ENCODE measurements around the gene IL26.
"Not testable (repeated sequence)": the region's sequence is repeated elsewhere in the genome, so short reads cannot be mapped to it uniquely, and the experiment has no call there.

The IL26 gene

DNA sequence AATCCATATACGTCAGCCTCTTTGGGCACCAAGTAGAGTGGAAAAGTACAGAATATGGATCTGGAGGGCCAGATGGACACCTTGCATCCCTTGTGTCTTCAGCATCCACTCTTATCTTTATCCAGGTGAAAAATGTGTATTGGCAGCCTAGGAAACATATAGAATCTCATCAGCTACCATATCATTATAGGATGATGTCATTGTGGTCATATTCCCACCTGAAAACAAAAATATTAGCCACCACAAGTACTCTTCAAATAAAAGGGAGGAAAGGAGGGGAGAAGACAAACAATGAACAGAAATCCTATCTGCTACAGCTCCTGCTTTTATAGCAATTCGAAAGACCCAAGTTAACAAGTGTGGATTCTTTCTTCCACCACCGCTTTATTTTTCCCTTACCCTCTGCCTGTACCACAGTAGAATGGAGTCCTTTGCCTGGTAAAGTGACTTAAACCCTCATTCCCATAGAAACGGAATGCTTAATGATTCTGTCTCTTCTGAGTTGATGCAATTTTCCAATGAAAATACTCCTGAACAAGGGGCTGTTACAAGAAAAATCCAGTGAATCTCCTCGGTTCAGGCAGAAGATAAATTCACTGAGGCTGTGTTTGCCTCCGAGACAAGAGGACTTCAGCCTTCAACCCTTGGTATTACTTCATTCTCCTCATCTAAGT lies 13.8 kb upstream of the IL26 start:
- no peak for DNase-seq (ENCODE audit: low spot score)

DNA sequence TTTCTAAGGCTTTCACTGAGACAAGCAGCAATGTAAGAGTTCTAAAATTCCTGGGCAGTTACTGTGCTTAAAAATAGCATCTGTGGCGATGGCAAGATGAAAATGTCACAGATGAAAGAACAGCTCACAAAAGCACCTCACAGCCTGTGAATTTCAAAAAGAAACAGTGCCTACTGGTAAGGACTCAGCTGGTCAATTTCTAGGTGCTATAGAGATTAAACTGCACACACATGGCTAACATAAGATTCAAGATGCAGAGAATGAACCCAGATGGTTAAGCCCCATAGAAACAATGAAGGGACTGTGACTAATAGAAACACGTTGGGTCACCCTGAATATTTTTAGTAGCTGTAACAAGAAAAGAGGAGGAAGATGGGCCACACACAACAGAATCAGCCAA lies 12.0 kb upstream of the IL26 start:
- no peak for DNase-seq (ENCODE audit: low spot score)

- DNase-seq (ENCODE audit: low spot score), result peak; percentile 22
These were observed 11.5 kb upstream of the IL26 start for GRCh38 chr12:68237078-68237477.

DNA sequence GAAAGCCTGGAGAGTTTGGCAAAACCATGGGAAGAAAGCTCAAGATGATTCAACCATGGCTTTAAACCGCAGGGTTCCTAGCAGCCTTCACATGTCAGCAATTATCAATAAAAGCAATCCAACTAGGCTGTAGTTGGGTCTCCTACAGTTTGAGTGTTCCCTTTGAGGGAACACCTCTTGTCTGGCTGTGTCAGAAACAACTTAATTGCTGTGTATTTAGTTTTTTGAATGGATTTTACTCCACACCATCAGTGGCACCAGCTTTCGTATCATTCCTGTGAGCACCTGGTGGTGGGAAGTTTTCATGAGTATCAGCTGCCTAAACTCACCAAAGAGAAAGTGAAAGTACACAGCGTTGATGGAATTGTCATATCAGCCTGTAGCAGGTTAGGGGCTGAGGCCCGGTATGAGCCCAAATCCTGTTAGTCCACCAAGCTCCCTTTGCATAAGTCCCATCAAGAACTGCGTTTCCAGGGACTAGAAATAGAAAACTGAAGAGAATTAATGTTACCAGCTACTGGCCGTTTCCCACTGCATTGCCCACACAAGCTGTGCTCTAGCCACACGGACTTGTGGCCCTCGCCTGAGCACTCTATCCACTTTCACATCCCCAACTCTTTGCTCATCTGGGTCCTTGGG lies 10.9 kb upstream of the IL26 start:
- DNase-seq (ENCODE audit: low spot score), result peak; percentile 21

GRCh38 chr12:68235576-68235975 lies 10.0 kb upstream of the IL26 start:
- no peak for DNase-seq (ENCODE audit: low spot score)

DNA sequence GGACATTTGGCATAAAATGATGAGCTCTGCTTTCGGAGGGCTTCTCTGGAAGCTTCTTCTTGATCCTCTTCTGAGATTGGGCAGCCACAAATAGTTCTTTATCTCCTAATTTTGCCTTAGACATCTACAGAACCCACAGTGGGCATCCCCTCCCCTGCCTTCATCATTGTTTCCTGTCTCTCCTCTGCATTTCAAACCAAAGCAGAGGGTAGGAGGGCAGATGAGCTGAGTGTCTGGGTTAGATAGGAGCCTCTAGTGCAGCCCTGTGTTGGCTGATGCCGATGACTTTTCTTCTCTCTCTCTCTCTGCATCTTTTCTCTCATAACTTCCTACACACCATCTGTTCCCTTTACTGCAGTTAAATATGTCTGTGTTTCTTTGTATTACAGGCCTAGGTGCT lies 8.5 kb upstream of the IL26 start:
- DNase-seq (ENCODE audit: low spot score), result no peak

DNA sequence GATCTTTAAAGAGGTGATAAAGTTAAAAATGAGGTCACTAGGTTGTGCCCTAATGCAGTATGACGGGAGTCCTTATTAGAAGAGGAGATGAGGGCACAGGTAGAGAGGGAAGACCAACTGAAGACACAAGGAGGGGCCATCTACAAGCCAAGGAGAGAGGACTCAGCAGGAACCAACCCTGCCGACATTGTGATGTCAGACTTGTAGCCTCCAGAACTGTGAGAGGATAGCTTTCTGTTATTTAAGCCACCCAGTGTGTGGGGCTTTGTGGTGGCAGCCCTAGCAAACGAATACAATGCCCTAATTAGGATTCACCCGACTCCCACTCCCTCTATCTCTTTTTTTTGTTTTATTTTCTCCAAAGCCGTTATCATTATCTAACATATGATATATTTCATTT lies 7.9 kb upstream of the IL26 start:
- DNase-seq (ENCODE audit: low spot score), result no peak

DNA sequence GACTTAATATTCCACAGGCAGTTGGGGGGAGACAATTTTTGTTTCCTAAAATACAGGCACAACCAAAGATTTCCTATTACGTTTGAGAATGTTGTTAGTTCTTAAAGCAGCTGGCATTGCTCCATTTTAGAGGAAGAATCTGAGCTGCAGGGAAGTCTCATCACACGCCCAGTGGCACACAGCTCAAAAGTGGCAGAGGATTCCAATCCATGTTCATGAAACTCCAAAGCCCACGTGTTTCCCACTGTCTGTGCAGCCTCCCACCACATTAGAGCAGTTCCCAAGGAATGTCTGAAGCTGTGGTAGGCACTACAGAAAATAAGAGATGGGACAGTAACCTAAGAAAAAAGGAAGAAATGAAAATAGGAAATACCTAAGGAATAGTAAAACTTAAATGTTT lies 6.1 kb upstream of the IL26 start:
- no peak for DNase-seq (ENCODE audit: low spot score)

GRCh38 chr12:68231229-68231628 lies 5.6 kb upstream of the IL26 start:
- no peak for DNase-seq (ENCODE audit: low spot score)

DNA sequence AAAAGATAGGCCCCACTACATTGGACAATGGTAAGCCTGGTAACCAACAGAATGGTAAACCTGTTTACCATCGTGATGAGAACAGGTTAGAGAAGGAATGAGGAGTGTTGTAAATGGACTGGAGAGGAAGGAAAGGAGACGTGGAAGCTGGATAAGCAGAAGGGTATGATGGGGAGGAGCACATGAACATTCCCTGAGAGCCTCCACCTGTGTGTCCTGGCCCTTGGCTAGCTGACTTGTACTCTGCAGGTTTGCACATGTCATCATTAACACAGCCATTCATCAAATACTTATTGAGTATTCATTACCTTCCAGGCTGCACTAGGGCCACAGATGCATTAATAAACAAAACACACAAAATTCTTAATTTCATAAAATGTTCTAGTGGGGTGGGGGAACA lies 4.3 kb upstream of the IL26 start:
- no peak for DNase-seq (ENCODE audit: low spot score)

DNA sequence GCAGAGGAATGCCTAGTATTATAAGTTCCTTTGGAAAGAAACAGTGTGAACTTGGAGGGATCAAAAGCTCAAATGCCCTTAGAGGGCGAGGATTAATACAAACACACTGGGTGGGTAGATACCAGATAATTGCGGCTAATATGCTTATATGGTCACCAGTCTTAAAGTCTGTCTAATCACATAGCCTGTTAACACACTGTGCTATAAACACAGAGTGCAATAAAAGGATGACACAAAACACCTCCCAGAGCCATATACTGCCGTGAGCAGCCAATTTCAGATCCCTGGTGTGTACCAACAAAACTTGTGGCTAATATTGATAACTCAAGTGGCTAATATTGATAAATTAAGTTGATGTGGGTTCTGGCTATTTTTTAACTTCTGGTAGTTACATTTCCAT lies 1.7 kb upstream of the IL26 start:
- DNase-seq (ENCODE audit: low spot score), result no peak

DNA sequence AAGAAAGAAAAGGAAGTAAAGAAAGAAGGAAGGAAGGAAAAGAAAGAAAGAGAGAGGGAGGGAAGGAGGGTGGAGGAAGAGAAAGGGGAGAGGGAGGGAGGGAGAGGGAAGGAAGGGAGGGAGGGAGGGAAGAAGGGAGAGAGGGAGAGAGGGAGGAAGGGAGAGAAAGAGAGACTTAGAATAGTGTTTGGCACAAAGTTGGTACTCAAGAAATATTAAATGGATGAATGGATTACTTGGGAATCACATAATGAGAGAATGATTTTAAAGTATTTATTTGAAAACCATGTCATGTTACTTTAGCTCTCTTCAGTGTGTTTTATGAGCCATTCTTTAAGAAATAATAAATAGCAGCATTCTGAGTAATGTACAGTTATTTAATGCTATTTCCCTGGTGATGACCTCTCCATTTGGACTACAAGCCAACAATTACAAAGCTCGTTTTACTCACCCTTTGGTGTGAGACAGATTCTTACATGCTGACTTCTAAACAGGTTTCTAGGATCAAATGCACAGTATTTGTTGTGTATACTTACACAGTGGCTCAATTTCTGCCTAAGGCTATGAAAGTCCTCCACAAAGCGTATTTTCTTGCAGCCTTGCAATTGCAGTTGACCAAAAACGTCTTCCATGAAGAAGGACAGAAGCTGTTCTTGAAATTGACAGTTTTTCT lies 861 bp downstream of the IL26 start:
- DNase-seq (ENCODE audit: low spot score), result no peak

- peak; percentile 94 for DNase-seq (ENCODE audit: low spot score)
These were observed 2.4 kb downstream of the IL26 start for GRCh38 chr12:68223067-68223747.

DNA sequence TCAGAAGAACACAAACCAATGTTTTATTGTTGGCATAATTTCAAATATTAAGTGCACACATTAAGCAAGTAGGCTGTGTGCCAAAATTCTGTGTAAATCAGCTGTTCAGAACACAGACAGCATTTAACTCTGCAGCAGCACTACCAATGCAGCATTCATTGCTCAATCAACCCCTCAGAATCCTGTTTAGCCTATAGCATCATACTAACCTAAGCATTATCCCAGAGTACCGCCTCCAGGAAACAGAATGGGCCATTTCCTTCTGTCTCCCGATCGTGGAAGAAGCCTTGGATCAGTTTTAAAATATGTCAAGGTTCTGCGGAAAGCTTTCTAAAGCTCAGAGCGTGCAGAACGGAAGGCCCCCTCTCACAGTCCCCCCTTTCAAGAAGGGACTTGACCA lies 3.3 kb downstream of the IL26 start:
- DNase-seq (ENCODE audit: low spot score), result no peak

DNA sequence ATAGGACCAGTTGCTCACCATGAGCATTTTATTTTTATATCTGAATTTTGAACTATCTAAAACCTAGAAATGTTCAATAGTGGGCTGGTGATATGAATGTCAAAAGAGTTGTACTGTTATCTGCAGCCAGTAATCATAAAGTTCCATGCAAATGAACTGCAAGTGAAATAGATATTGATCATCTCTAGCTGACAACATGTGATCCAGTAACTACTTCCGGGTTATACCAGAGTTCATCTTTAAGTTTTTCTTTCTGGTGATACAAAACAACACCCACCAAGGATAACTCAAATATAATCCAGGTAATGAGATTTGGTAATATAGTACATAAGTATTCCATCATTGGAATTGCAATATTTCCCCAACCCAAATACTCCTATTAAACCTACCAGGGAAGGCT lies 4.1 kb downstream of the IL26 start:
- DNase-seq (ENCODE audit: low spot score), result no peak

GRCh38 chr12:68210875-68211274 lies 14.7 kb downstream of the IL26 start:
- DNase-seq (ENCODE audit: low spot score), result no peak

DNA sequence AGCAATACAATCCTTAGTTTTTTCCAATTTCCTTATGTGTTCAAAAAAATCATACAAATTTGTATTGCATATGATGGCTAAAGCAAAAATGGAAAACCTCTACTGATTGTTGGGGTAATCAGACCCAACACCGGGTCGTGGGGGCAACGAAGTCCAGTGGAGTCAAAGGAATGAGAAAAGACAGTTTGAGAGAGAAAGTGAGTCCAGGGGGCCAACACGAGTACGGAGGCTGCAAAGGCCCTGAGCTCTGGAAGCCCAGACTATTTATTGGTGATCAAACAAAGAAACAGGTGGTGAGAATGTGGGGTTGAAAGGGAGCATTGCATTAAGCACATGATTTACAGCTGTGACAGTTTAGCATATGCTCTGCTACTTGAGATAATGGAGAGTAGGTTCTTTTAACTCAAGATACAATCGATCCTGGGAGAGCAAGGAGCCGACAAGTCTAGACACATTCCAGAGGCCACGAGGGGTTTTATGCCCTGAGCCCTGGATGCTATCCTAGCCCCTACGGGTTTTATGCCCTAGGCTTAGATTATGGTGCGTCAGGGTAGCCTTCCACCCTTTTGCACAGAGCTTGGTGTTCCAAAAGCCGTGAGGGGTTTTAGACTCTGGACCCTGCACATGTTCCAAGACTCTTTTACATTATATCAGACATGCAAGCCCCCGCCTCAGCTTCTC lies 16.4 kb downstream of the IL26 start:
- not testable (repeated sequence) for DNase-seq (ENCODE audit: low spot score)

GRCh38 chr12:68207276-68207675 lies 18.3 kb downstream of the IL26 start:
- DNase-seq (ENCODE audit: low spot score), result no peak

GRCh38 chr12:68206446-68206845 lies 19.2 kb downstream of the IL26 start:
- no peak for DNase-seq (ENCODE audit: low spot score)

DNA sequence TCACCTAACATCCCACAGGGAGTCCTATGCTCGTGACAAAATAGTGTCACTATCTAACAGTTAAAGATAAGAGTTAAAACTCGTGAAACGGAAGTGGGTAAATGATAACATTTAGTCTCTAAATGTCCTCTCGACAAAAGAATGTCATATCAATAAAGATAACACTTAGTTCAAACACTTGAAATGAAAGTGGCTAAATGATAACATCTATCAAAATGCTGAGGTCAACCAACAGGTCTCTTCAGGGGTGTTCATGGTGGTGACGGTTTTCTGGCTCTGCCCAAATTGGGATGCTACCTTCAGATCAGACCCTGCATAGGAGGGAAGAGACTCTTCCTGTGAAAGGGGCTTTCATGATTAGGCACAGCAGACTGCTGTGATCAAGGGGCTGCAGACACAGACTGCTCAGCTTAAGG lies 22.1 kb downstream of the IL26 start:
- DNase-seq (ENCODE audit: low spot score), result no peak

DNA sequence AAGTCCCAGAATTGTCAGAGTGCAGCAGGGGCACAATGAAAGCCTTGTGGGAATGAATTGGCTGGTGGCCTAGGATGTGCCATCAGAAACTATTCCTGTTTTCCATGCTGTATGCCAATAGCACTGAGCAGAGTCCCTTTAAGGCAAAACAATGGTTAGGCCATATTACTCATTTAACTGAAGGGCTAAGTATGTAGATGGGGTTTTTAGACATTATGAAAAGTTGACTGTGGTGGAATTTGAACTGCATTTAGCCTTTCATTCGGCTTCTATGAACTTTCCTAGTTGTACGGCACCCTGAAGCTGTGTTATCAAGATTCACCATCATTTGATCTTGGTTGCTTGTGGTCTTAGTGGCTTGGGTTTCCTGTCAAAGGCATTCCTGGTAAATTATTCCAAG lies 24.8 kb downstream of the IL26 start:
- DNase-seq (ENCODE audit: low spot score), result no peak

- DNase-seq (ENCODE audit: low spot score), result no peak
These were observed 26.5 kb downstream of the IL26 start for GRCh38 chr12:68199127-68199526.

Measured in Ammon's horn (tissue), 1 donor.